HEK293 (cell line): ENCODE results near the gene ZNF785.

Source experiments
- BCL11B ChIP-seq: fragments of 450-650 bp; formaldehyde crosslinking; IDR thresholded peaks from 2 replicates; pipeline ENCODE4 v1.5.1; 2016; ENCODE audit warnings: low read depth, missing biosample characterization, missing genetic modification characterization
- CTCF ChIP-seq: fragments of 450-650 bp; formaldehyde crosslinking; IDR thresholded peaks from 2 replicates; pipeline ENCODE4 v1.5.1; 2016; ENCODE audit warnings: missing biosample characterization, missing genetic modification characterization
- PRDM10 ChIP-seq: fragments of 450-650 bp; formaldehyde crosslinking; IDR thresholded peaks from 2 replicates; pipeline ENCODE4 v1.5.1; 2016; ENCODE audit warnings: missing biosample characterization, missing genetic modification characterization
- PRDM4 ChIP-seq: fragments of 450-650 bp; formaldehyde crosslinking; IDR thresholded peaks from 2 replicates; pipeline ENCODE4 v1.5.1; 2017; ENCODE audit warnings: missing biosample characterization, missing genetic modification characterization
- ZFP69B ChIP-seq: fragments of 450-650 bp; formaldehyde crosslinking; IDR thresholded peaks from 2 replicates; pipeline ENCODE4 v1.5.1; 2016; ENCODE audit warnings: missing biosample characterization, missing genetic modification characterization
- ZNF514 ChIP-seq: fragments of 450-650 bp; formaldehyde crosslinking; IDR thresholded peaks from 2 replicates; pipeline ENCODE4 v1.5.1; 2016; ENCODE audit warnings: missing biosample characterization, missing genetic modification characterization
- ZNF518A ChIP-seq: fragments of 450-650 bp; formaldehyde crosslinking; conservative IDR thresholded peaks from 2 replicates; pipeline ENCODE4 v1.5.1; 2016; ENCODE audit warnings: low read depth, missing biosample characterization, missing genetic modification characterization
- ZNF561 ChIP-seq: fragments of 450-650 bp; IDR thresholded peaks from 2 replicates; pipeline ENCODE4 v1.5.1; 2018; ENCODE audit warnings: missing biosample characterization, missing genetic modification characterization, borderline replicate concordance
- ZNF645 ChIP-seq: fragments of 450-650 bp; formaldehyde crosslinking; IDR thresholded peaks from 2 replicates; pipeline ENCODE4; 2016; ENCODE audit warnings: missing biosample characterization, missing genetic modification characterization
- ZNF777 ChIP-seq: fragments of 450-650 bp; formaldehyde crosslinking; IDR thresholded peaks from 2 replicates; pipeline ENCODE4 v1.5.1; 2017; ENCODE audit warnings: missing biosample characterization, missing genetic modification characterization, borderline replicate concordance
- ZNF830 ChIP-seq: fragments of 450-650 bp; IDR thresholded peaks from 2 replicates; pipeline ENCODE4 v1.5.0; 2018; ENCODE audit warnings: missing biosample characterization, missing genetic modification characterization, low read depth, mild to moderate bottlenecking, moderate library complexity
- ZSCAN5A ChIP-seq: fragments of 450-650 bp; formaldehyde crosslinking; IDR thresholded peaks from 2 replicates; pipeline ENCODE4 v1.5.1; 2016; ENCODE audit warnings: missing biosample characterization, missing genetic modification characterization

GRCh38 chr16:30574678-30575077 lies 10.8 kb downstream of the ZNF785 start:
- TF ChIP-seq ZNF830 (no peak), ZNF645 (tag by site-specific recombination) (no peak), ZNF514 (tag by site-specific recombination) (no peak), ZFP69B (no peak), ZSCAN5A (no peak), PRDM10 (tag by site-specific recombination) (peak; percentile 50; the same call in 1 of the 2 replicates), ZNF777 (no peak), ZNF518A (no peak), CTCF (no peak), PRDM4 (tag by site-specific recombination) (no peak), ZNF561 (tag by site-specific recombination) (no peak), BCL11B (no peak)
